NCI-H345 treated with DMSO at 0.1 percent for 48 hours (cell line): Measurements from ENCODE around the gene NPPB.

Experiments used
- DNase-seq: peaks from one replicate; lab custom pipeline; 2025; ENCODE audit not compliant: unreplicated experiment; lab: John Stamatoyannopoulos, UW

NPPB gene

DNA sequence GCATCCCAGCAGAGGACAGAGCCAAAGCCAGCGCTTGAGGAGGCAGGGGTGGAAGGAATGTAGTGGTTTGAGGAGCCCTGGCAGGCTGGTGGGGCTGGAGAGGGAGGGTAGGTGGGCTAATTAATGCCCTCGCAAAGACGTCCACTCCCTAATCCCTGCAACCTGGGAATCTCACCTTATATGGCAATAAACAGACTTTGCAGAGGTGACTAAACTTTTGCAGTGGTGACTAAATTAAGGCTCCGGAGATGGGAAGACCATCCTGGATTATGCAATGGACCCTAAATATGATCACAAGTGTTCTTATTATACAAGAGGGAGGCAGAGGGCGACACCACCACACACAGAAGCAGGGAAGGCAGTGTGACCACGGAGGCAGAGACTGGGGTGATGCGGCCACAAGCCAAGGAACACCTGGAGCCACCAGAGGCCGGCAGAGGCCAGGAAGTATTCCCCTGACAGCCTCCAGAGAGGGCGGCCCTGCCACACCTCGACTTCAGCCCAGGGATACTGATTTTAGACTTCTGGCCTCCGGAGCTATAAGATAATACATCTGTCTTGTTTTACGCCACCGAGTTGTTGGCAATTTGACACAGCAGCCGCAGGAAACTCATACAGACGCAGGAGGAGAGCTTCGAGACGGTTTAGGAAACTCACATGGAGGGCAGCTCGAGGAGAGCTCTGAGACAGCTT lies 23.1 kb upstream of the NPPB start:
- no peak for DNase-seq

DNA sequence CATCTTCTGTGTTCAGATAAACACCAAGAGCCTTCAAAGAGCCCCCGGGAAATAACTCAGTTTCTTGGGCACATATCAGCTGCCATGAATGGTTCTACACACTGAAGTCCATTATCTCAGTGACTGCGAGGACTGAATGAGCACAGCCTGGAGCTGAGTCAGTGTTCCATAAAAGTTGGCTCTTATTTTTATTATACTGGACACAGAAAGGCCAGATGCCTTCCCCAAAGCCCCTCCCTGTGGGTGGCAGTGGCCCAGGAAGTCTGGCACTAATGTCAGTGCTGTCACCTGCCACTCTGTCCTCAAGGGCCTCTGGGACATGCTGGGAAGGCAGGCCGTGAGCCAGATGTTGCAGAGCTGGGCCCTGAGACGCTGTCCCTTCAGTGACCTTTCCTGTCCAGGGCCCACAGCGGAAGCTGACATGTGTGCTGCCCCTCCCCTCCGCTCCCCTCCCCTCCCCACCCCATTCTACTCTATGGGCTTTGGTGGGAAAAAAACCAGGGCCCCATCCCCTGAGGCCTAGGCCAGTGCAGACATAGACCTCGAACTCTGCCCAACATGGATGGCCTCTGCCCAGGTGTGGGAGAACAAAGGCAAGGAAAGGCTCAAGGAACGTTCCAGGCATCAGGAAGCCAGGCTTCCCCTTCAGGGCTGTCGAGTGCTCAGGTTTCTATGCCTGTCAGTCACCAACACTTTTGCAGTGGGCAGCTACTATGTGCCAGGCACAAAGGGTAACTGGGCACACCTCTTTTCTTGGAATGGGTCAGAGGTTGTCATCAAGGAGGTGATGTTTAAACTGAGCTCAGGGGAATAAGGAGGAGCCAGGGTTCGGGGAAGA lies 22.4 kb upstream of the NPPB start:
- DNase-seq = no peak

DNA sequence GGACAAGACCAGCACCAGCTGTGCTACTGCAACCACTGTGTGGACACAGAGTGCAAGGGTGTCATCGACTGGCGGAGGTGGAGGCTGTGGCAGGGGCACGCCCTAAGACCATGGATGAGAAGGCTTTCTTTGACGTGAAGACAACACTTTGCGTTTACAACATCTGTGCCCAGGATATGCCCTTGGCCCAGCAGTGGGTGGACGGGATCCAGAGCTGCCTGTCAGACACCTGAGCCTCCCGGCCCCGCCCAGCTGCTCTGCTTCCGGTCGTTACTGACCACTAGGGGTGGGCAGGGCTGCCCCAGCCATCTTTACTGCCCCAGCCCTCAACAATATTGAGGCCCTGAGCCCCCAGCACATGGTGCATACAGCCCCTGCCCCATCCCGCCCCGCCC lies 21.4 kb upstream of the NPPB start:
- no peak for DNase-seq

DNA sequence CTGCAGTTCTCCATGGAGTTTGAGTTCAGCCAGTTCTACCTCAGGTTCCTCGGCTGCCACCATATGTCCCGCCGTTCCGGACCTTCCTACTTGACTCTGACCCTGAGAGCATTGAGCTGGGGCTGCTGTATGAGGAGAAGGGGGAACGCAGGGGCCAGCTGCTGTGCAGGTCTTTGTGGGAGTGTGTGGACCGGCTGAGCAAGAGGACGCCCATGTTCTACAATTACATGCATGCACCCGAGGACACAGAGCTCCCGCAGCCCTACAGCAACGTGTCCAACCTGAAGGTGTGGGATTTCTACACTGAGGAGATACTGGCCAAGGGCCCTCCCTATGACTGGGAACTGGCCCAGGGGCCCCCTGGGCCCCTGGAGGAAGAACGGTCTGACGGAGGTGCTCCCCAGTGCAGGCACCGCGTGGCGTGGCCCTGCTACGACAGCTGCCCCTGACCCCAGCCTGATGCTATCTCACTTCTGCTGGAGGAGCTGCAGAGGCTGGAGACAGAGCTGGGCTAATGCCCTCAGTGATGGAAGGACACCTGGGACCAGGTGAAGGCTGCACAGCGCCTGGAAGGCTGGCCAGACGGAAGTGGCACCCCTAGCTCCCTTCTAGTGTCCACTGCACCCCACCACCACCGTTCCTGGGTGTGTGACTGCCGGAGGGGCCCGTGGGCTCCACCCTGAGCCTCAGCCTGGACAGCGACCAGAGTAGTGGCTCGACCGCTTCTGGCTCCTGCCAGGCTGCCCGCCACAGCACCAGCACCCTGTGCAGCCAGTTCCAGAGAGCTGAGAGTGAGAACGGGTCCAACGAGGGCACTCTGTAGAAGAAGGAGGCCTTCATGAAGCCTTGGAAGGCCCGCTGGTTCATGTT lies 20.8 kb upstream of the NPPB start:
- no peak for DNase-seq

- no peak for DNase-seq
Measured at GRCh38 chr1:11878891-11879190, 20.1 kb upstream of the NPPB start.

GRCh38 chr1:11878081-11878890 lies 19.5 kb upstream of the NPPB start:
- no peak for DNase-seq

DNA sequence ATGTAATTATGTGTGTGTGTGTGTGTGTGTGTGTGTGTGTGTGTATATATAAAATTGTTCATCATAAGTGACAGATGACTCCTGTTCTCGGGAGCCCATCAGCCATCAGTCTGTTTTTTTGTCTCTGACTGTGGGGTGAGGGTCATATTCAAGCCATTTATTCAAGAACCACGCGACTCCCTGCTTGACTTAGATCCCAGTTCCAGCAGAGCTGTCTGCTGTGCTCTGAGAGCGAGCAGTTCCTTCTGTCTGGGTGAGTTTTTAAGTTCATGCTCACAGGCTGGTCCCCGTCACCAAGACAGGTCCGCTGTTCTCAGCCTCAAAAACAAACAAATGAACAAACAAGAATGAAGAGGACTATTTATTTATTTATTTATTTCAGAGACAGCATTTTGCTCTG lies 18.3 kb upstream of the NPPB start:
- DNase-seq = no peak

DNA sequence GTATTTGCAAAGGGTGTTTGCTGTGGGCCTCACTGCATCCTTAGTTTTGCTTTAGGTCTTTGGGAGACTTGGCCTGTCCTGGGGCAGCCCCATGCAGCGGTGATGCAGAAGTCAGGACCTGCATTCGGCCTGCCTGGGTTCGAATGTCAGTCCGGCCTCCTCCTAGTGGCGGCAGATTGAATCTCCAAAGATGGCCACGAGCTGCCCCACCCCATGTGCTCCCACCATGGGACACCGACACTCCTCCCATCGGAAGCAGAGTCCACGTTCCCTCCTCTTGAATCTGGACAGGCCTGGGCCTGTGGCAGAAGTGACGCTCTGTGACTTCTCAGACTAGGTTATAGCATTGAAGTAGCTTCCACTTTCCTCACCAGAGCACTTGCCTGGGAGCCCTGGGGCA lies 16.3 kb upstream of the NPPB start:
- no peak for DNase-seq

DNA sequence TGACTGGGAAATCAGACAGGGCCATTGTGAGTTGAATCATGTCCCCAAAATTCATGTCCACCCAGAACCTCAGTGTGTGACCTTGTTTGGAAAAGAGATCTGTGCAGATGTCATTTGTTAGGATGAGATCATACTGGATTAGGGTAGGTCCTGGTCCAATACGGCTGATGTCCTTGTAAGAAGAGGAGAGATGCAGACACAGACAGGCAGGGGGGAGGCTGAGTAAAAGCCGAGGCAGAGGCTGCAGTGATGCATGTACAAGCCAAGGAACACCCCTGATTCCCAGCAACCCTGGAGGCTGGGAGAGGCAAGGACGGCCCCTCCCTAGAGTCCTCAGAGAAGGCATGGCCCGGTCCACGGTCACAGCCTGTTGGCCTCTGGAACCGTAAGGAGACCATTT lies 15.9 kb upstream of the NPPB start:
- DNase-seq = no peak

GRCh38 chr1:11874258-11874562 lies 15.5 kb upstream of the NPPB start:
- no peak for DNase-seq

DNA sequence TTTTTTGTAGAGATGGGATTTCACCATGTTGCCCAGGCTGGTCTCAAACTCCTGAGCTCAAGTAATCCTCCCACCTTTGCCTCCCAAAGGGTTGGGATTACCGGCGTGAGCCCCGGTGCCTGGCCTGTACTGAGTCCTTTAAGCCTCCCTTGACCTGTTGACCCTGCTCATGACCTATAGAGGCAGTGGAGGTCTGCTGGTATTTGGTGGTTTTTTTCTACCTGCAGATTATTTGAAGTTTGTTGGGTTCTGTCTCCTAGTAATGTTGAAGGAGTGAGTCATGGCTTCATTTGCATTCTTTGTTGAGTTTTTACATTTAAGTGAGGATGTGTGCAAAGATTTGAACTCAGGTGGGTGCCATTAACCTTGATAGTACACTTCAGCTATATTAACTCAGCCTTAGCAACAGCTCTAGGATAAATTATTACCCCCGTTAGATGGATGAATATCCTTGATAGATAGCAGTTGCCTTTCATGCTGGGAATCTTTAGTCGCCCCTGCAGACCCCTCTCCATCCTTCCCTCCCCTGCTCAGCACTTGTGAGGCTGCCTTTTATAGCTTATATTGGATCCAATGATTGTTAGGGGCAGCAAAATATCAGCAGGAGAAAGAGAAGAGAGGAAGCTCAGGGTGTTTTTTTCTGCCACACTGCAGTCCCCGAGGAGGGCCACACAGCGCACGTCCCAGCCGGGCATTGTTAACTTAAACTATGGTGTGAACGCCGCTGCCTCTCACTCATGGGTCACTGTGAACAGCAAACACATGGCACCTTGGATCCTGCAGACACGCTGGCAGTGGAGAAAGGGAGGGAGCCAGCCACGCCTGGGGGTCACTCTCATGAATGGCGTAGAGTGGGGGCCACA lies 14.9 kb upstream of the NPPB start:
- no peak for DNase-seq

DNA sequence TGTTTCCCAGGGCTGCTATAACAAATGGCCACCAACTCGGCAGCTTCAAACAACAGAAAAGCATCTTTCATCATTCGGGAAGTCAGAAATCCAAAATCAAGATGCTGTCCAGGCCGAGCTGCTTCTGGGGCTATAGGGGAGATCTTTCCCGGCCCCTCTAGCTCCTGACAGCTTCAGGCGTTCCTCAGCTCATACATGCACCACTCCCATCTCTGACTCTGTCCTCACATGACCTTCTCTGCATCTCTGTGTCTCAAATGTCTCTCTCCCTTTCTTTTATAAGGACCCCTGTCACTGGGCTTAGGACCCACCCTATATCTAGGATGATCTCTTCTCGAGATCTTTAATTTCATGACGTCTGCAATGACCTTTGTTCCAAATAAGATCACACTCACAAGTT lies 13.8 kb upstream of the NPPB start:
- no peak for DNase-seq

GRCh38 chr1:11869650-11870207 lies 11.0 kb upstream of the NPPB start:
- no peak for DNase-seq

- no peak for DNase-seq
Measured at GRCh38 chr1:11869104-11869503, 10.4 kb upstream of the NPPB start.

- no peak for DNase-seq
Measured at GRCh38 chr1:11868331-11868980, 9.7 kb upstream of the NPPB start.

DNA sequence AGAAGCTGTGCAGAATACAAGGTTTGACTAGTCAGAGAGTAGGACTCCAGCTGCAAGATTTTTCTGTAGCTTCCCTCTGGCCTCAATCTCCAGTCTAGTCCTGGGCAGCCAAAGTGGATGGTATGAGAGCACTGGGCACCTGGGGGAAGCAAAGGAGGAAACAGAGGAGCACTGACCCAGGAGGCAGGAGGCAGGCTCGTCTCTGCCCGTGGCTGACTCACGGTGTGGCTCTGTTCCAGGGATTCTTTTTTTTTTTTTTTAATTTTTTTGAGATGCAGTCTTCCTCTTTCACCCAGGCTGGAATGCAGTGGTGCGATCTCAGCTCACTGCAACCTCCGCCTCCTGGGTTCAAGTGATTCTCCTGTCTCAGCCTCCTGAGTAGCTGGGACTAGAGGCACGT lies 4.1 kb upstream of the NPPB start:
- no peak for DNase-seq

GRCh38 chr1:11860587-11860986 lies 1.8 kb upstream of the NPPB start:
- DNase-seq = no peak

DNA sequence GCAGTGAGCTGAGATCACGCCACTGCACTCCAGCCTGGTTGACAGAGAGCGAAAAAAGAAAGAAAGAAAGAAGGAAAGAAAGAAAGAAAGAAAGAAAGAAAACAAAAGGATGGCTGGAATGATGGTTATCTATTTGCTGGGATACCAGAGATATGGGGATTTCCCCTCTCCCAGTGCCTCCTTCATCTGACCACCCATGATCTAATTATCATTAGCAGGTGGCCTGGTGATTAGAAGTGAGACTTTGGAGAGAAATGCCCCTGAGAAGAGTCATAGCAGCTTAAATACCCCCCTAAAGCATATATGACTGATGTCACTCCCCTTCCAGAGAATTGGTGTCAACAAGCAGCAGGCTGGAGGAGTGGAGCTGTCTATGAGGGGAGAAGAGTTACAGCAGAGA lies 1.3 kb upstream of the NPPB start:
- DNase-seq = no peak
